Measurements from ENCODE around the gene GCSH.

- no peak for TF ChIP-seq SIN3A (IDR thresholded peaks at IDR 0.05; ENCODE audit: borderline replicate concordance, insufficient read depth, low read length)
- TF ChIP-seq REST (IDR thresholded peaks at IDR 0.05; ENCODE audit: insufficient read depth in 1 of 2, low read depth in 2 of 2, low read length in 2 of 2): no peak
- no peak for TF ChIP-seq POLR2AphosphoS5 (IDR thresholded peaks at IDR 0.05; ENCODE audit: low read depth, low read length)
- no peak for TF ChIP-seq TAF1 (IDR thresholded peaks at IDR 0.05; ENCODE audit: borderline replicate concordance, insufficient read depth, low read length)
- TF ChIP-seq FOXP2 (optimal IDR thresholded peaks at IDR 0.05; ENCODE audit: borderline replicate concordance, extremely low read depth, extremely low read length, insufficient read depth): no peak
These were observed 47.8 kb upstream of the GCSH start for GRCh38 chr16:81143921-81144471.
